H9 (cell line): ENCODE data around the gene DCC. TPM values are rescaled to one million over a fixed set of nuclear protein-coding genes. Genes with fewer than 3 reads are reported as not detected.

Source experiments
- DNase-seq: peaks from one replicate; pipeline ENCODE4 v3.0.0-alpha.2; 2017
- H2AFZ ChIP-seq: one replicate; pipeline ENCODE4 v1.6.1; 2013; ENCODE audit warnings: mild to moderate bottlenecking, low read length, control low read depth, moderate library complexity
- H2AK5ac ChIP-seq: 2 replicates; pipeline ENCODE4 v1.6.1; 2013; ENCODE audit warnings: low read length, control low read depth, mixed read lengths; ENCODE audit not compliant: insufficient read length
- H2BK120ac ChIP-seq: one replicate; pipeline ENCODE4 v1.6.1; 2013; ENCODE audit warnings: low read depth, mild to moderate bottlenecking, low read length, control low read depth, inconsistent platforms; ENCODE audit not compliant: poor library complexity, severe bottlenecking
- H2BK12ac ChIP-seq: 2 replicates; pipeline ENCODE4 v1.6.1; 2013; ENCODE audit warnings: low read length, control low read depth, mixed read lengths, low read depth; ENCODE audit not compliant: insufficient read length
- H2BK15ac ChIP-seq: 2 replicates; pipeline ENCODE4 v1.6.1; 2013; ENCODE audit warnings: low read depth, low read length, control low read depth
- H2BK20ac ChIP-seq: one replicate; pipeline ENCODE4 v1.6.1; 2013; ENCODE audit warnings: low read depth, mild to moderate bottlenecking, low read length, control low read depth, inconsistent platforms; ENCODE audit not compliant: poor library complexity, severe bottlenecking
- H2BK5ac ChIP-seq: 2 replicates; pipeline ENCODE4 v1.6.1; 2013; ENCODE audit warnings: low read length, control low read depth, mixed read lengths; ENCODE audit not compliant: insufficient read length
- H3K14ac ChIP-seq: 2 replicates; pipeline ENCODE4 v1.6.1; 2013; ENCODE audit warnings: low read length, control low read depth; ENCODE audit not compliant: insufficient read depth
- H3K18ac ChIP-seq: 2 replicates; pipeline ENCODE4 v1.6.1; 2013; ENCODE audit warnings: low read depth, mild to moderate bottlenecking, mixed read lengths, low read length, control low read depth; ENCODE audit not compliant: insufficient read length
- H3K23ac ChIP-seq: 2 replicates; pipeline ENCODE4 v1.6.1; 2013; ENCODE audit warnings: low read length, control low read depth, mixed read lengths, low read depth; ENCODE audit not compliant: insufficient read length
- H3K23me2 ChIP-seq: 2 replicates; pipeline ENCODE4 v1.6.1; 2013; ENCODE audit warnings: low read depth, mild to moderate bottlenecking, mixed read lengths, low read length, control low read depth; ENCODE audit not compliant: insufficient read length, poor library complexity, severe bottlenecking
- H3K27ac ChIP-seq: 2 replicates; pipeline ENCODE4 v1.5.1; 2013; ENCODE audit warnings: low read length, control low read depth, mixed read lengths, low read depth; ENCODE audit not compliant: insufficient read length
- H3K27me3 ChIP-seq: 2 replicates; pipeline ENCODE4 v1.6.1; 2013; ENCODE audit warnings: low read length, control low read depth, inconsistent platforms; ENCODE audit not compliant: insufficient read depth
- H3K4ac ChIP-seq: 2 replicates; pipeline ENCODE4 v1.6.1; 2013; ENCODE audit warnings: low read depth, mild to moderate bottlenecking, control low read depth, inconsistent platforms, low read length, moderate library complexity
- H3K4me1 ChIP-seq: 2 replicates; pipeline ENCODE4 v1.6.1; 2013; ENCODE audit warnings: low read length, control low read depth, inconsistent platforms; ENCODE audit not compliant: insufficient read depth
- H3K4me2 ChIP-seq: 2 replicates; pipeline ENCODE4 v1.6.1; 2013; ENCODE audit warnings: low read length, control low read depth, mixed read lengths; ENCODE audit not compliant: insufficient read length, insufficient read depth
- H3K56ac ChIP-seq: 2 replicates; pipeline ENCODE4 v1.6.1; 2013; ENCODE audit warnings: low read depth, mild to moderate bottlenecking, mixed read lengths, low read length, control low read depth; ENCODE audit not compliant: insufficient read length
- H3K79me1 ChIP-seq: 2 replicates; pipeline ENCODE4 v1.6.1; 2013; ENCODE audit warnings: low read depth, mild to moderate bottlenecking, moderate library complexity, low read length, control low read depth, inconsistent platforms; ENCODE audit not compliant: insufficient read depth, poor library complexity, severe bottlenecking
- H3K79me2 ChIP-seq: 2 replicates; pipeline ENCODE4 v1.6.1; 2013; ENCODE audit warnings: low read length, control low read depth, inconsistent platforms; ENCODE audit not compliant: insufficient read depth
- H3K9ac ChIP-seq: 2 replicates; pipeline ENCODE4 v1.6.1; 2013; ENCODE audit warnings: low read length, control low read depth, mixed read lengths; ENCODE audit not compliant: insufficient read length; ENCODE audit errors: extremely low read depth
- H3K9me3 ChIP-seq: one replicate; pipeline ENCODE4 v1.6.1; 2013; ENCODE audit warnings: low read depth, low read length, inconsistent platforms; ENCODE audit not compliant: control insufficient read depth
- H3T11ph ChIP-seq: one replicate; pipeline ENCODE4 v1.6.1; 2013; ENCODE audit warnings: mild to moderate bottlenecking, low read length, control low read depth, inconsistent platforms
- H4K20me1 ChIP-seq: one replicate; pipeline ENCODE4 v1.6.1; 2013; ENCODE audit not compliant: control insufficient read depth, insufficient read length, insufficient read depth
- H4K5ac ChIP-seq: 2 replicates; pipeline ENCODE4 v1.6.1; 2013; ENCODE audit warnings: low read depth, mild to moderate bottlenecking, mixed read lengths, low read length, control low read depth; ENCODE audit not compliant: insufficient read length
- H4K8ac ChIP-seq: replicated peaks from 2 replicates; pipeline ENCODE4 v1.6.1; 2013; ENCODE audit warnings: low read length, control low read depth, mixed read lengths, low read depth; ENCODE audit not compliant: insufficient read length
- H4K91ac ChIP-seq: 2 replicates; pipeline ENCODE4 v1.6.1; 2013; ENCODE audit warnings: low read depth, mild to moderate bottlenecking, moderate library complexity, mixed read lengths, low read length, control low read depth; ENCODE audit not compliant: insufficient read length
- H3K27ac Mint-ChIP-seq, 3 experiments: 2 replicates in 2 of 3; 3 replicates in 1 of 3; pipeline ENCODE4 v1.8.0; 2020 to 2021; ENCODE audit warnings: mixed read lengths in 3 of 3, mild to moderate bottlenecking in 1 of 3, moderate library complexity in 1 of 3
- H3K27me3 Mint-ChIP-seq: 2 replicates; pipeline ENCODE4 v1.8.0; 2021; ENCODE audit warnings: low read depth, mild to moderate bottlenecking, moderate library complexity, mixed read lengths
- H3K36me3 Mint-ChIP-seq, 3 experiments: 2 replicates in 2 of 3; 3 replicates in 1 of 3; pipeline ENCODE4 v1.8.0; 2020 to 2021; ENCODE audit warnings: low read depth in 3 of 3, mixed read lengths in 3 of 3; ENCODE audit not compliant: insufficient read depth in 1 of 3
- H3K4me1 Mint-ChIP-seq, 2 experiments: 2 replicates each; pipeline ENCODE4 v1.8.0; 2020; ENCODE audit warnings: mixed read lengths in 2 of 2
- H3K4me3 Mint-ChIP-seq, 2 experiments: 2 replicates in 1 of 2; 3 replicates in 1 of 2; pipeline ENCODE4 v1.8.0; 2020 to 2021; ENCODE audit warnings: mild to moderate bottlenecking in 2 of 2, mixed read lengths in 2 of 2, moderate library complexity in 1 of 2
- H3K9me3 Mint-ChIP-seq, 2 experiments: 2 replicates in 1 of 2; 3 replicates in 1 of 2; pipeline ENCODE4 v1.8.0; 2020; ENCODE audit warnings: mild to moderate bottlenecking in 2 of 2, mixed read lengths in 2 of 2, moderate library complexity in 1 of 2
- WGBS: extraction: QIAGEN DNeasy Blood & Tissue Kit; methylation state at CpG from one replicate; pipeline ENCODE4 v1.1.7; 2013; ENCODE audit warnings: missing lambda C conversion rate, low lambda C conversion rate, mixed read lengths; ENCODE audit not compliant: insufficient read length; ENCODE audit errors: extremely low coverage; 5-methylcytosine and 5-hydroxymethylcytosine counted together
- total RNA-seq: library from RNA; stranded (reverse); gene quantifications from 2 replicates; pipeline ENCODE4 v1.2.1, GENCODE V29; 2021
- TF ChIP-seq, protein P1 (sequence below): fragments of 200-600 bp; sonication (generic); conservative IDR thresholded peaks from 3 replicates; pipeline ENCODE4 v1.8.0; 2021; ENCODE audit warnings: antibody characterized with exemption, mild to moderate bottlenecking

DCC gene
- total RNA-seq, 1 experiment from 2014 or later, result 0.35 TPM

DNA sequence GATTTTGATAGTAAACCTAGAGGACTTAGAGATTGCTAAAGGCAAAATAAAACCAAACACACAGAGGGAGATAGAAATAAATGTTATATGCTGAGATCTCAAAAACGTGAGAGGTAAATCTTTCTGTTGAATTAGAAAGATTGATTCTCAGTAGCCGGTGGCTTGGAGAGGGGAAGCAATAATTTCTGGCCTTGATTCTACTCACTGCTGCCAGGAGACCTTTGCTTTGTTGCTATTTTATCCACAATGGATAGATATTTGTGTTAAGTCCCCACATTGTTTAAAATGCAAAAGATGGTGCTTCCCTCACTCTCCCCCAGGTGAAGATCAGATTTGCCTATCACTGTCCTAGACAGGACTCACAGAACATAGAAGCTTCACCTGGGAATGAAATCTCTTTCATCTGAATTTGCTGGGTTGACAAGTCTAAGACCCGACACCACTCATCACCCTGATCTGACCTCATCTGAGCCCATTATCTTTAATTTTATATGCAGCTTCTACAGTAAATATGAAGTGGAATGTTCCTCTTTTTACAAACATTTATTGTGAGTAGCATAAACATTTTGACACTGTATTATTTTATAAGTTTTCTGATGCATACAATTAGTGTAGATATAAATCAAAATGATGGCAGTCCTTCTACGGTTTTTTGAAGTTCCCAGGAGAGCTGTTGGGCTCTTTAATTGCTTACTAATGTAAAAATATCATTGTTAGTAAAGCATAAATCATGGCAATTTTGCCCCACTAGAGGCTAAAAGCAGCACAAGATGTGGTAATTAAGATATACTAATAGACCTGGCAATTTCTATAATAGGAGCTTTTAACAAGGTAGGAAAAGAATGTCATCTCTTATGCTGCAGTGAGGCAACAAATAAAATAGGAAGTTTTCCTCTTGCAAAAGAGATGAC is 149.7 kb downstream of the DCC start:
- H2AK5ac ChIP-seq, result no peak overlapping the region
- no peak overlapping the region for H2BK12ac ChIP-seq
- H3K18ac ChIP-seq, result no peak overlapping the region
- H3K23me2 ChIP-seq, result no peaks in the 10 kb centered on the region
- H2BK120ac ChIP-seq, result no peak overlapping the region
- no peak overlapping the region for H3K14ac ChIP-seq
- Mint-ChIP-seq H3K27ac (no peak overlapping the region), H3K4me1 (no peaks in the 10 kb centered on the region), H3K9me3 (peaks cover 9% of the 10 kb centered on the region in 2 experiments; a peak in 4 of 5 replicates), H3K36me3 (peaks cover 4 to 11% (median 4%) of the 10 kb centered on the region in 3 experiments; a peak in 5 of 7 replicates), H3K4me3 (no peak overlapping the region), H3K27me3 (peaks cover 1% of the 10 kb centered on the region; the same call in 1 of the 2 replicates)
- no peak for DNase-seq
- no peaks in the 10 kb centered on the region for H3K4me1 ChIP-seq
- H3K27me3 ChIP-seq, result no peaks in the 10 kb centered on the region
- no peak overlapping the region for H3K9ac ChIP-seq
- H2BK5ac ChIP-seq, result no peak overlapping the region
- H3K4ac ChIP-seq, result no peak overlapping the region
- TF ChIP-seq, protein P1, sequence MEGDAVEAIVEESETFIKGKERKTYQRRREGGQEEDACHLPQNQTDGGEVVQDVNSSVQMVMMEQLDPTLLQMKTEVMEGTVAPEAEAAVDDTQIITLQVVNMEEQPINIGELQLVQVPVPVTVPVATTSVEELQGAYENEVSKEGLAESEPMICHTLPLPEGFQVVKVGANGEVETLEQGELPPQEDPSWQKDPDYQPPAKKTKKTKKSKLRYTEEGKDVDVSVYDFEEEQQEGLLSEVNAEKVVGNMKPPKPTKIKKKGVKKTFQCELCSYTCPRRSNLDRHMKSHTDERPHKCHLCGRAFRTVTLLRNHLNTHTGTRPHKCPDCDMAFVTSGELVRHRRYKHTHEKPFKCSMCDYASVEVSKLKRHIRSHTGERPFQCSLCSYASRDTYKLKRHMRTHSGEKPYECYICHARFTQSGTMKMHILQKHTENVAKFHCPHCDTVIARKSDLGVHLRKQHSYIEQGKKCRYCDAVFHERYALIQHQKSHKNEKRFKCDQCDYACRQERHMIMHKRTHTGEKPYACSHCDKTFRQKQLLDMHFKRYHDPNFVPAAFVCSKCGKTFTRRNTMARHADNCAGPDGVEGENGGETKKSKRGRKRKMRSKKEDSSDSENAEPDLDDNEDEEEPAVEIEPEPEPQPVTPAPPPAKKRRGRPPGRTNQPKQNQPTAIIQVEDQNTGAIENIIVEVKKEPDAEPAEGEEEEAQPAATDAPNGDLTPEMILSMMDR, result no peak
- no peak overlapping the region for H3K23ac ChIP-seq
- H2BK20ac ChIP-seq, result no peak overlapping the region
- H3K79me2 ChIP-seq, result no peaks in the 10 kb centered on the region
- no peaks in the 10 kb centered on the region for H4K20me1 ChIP-seq
- no peak overlapping the region for H4K5ac ChIP-seq
- no peaks in the 10 kb centered on the region for H3K79me1 ChIP-seq
- H2AFZ ChIP-seq, result no peak overlapping the region
- no peak overlapping the region for H2BK15ac ChIP-seq
- no peak overlapping the region for H3T11ph ChIP-seq
- no peak overlapping the region for H4K8ac ChIP-seq
- no peak overlapping the region for H3K56ac ChIP-seq
- no CpG with 5 or more reads among the region's 4 CpGs for WGBS
- no peak overlapping the region for H3K4me2 ChIP-seq
- H4K91ac ChIP-seq, result no peak overlapping the region
- peaks cover 5% of the 10 kb centered on the region for H3K9me3 ChIP-seq
- H3K27ac ChIP-seq, result no peak overlapping the region
